H1 (cell line): ENCODE measurements around the gene APOL4. TPM values are rescaled to one million over a fixed set of nuclear protein-coding genes. Genes with fewer than 3 reads are reported as not detected.

Source experiments
- CTCF ChIA-PET: fragments of 300-600 bp; sonication (Branson Sonifier 250); formaldehyde crosslinking; loops from one replicate; lab custom pipeline; 2021; ENCODE audit not compliant: partially characterized antibody; lab: Charles Lee
- POLR2A ChIA-PET: fragments of 300-600 bp; sonication (Branson Sonifier 250); formaldehyde crosslinking; loops from one replicate; lab custom pipeline; 2021; ENCODE audit warnings: inconsistent platforms; ENCODE audit not compliant: partially characterized antibody; lab: Charles Lee
- DNase-seq, 2 experiments: peaks; one replicate each; pipeline versions ENCODE4 v3.0.0 to v3.0.0-alpha.2; 2010 to 2022; ENCODE audit warnings: low spot score in 2 of 2, low read depth in 1 of 2, mixed read lengths in 1 of 2
- FAIRE-seq: peaks from 2 replicates; lab custom pipeline; 2011; peaks lifted over from hg19 to GRCh38; lab: Jason Lieb, UNC
- H2AFZ ChIP-seq: 2 replicates; pipeline ENCODE4 v1.8.1; 2012; ENCODE audit warnings: low read length, inconsistent platforms
- H2AK5ac ChIP-seq: 2 replicates; pipeline ENCODE4 v1.6.1; 2013; ENCODE audit warnings: low read depth, low read length
- H2BK120ac ChIP-seq: replicated peaks from 2 replicates; pipeline ENCODE3; 2013; ENCODE audit warnings: low read depth, low read length, inconsistent platforms
- H2BK12ac ChIP-seq: 2 replicates; pipeline ENCODE4 v1.6.1; 2013; ENCODE audit warnings: low read depth, low read length
- H2BK15ac ChIP-seq: 2 replicates; pipeline ENCODE4 v1.6.1; 2013; ENCODE audit warnings: low read length
- H2BK20ac ChIP-seq: 2 replicates; pipeline ENCODE4 v1.6.1; 2013; ENCODE audit warnings: low read length
- H2BK5ac ChIP-seq: 2 replicates; pipeline ENCODE4 v1.6.1; 2013; ENCODE audit warnings: low read depth, low read length
- H3K14ac ChIP-seq: 2 replicates; pipeline ENCODE4 v1.6.1; 2013; ENCODE audit warnings: inconsistent platforms; ENCODE audit not compliant: insufficient read length
- H3K18ac ChIP-seq: 2 replicates; pipeline ENCODE4 v1.6.1; 2013; ENCODE audit warnings: low read length; ENCODE audit errors: extremely low read depth
- H3K23ac ChIP-seq: 2 replicates; pipeline ENCODE4 v1.6.1; 2013; ENCODE audit warnings: inconsistent platforms; ENCODE audit not compliant: insufficient read length
- H3K23me2 ChIP-seq: 2 replicates; pipeline ENCODE4 v1.6.1; 2013; ENCODE audit warnings: low read depth, low read length
- H3K27ac ChIP-seq: 2 replicates; pipeline ENCODE4 v1.6.1; 2011; ENCODE audit warnings: low read depth, low read length, inconsistent platforms
- H3K27me3 ChIP-seq, 4 experiments: replicated peaks in 1 of 4; 1 replicate in 1 of 4; 2 replicates in 3 of 4; pipeline versions ENCODE4 v1.6.1 to v1.8.1; 2011 to 2013; ENCODE audit warnings: low read length in 3 of 4, mild to moderate bottlenecking in 3 of 4, inconsistent platforms in 2 of 4, mixed read lengths in 2 of 4, moderate library complexity in 1 of 4; ENCODE audit not compliant: control insufficient read depth in 3 of 4, insufficient read depth in 3 of 4; ENCODE audit errors: extremely low read depth in 1 of 4
- H3K36me3 ChIP-seq, 4 experiments: 2 replicates each; pipeline versions ENCODE4 v1.6.1 to v1.8.1; 2011 to 2013; ENCODE audit warnings: mild to moderate bottlenecking in 4 of 4, low read length in 3 of 4, moderate library complexity in 2 of 4, control low read depth in 1 of 4, inconsistent platforms in 1 of 4; ENCODE audit not compliant: insufficient read depth in 4 of 4, control insufficient read depth in 2 of 4
- H3K4ac ChIP-seq: replicated peaks from 2 replicates; pipeline ENCODE3; 2013; ENCODE audit warnings: low read length, low read depth, mixed read lengths, inconsistent platforms; ENCODE audit not compliant: insufficient read length
- H3K4me1 ChIP-seq, 4 experiments: replicated peaks in 1 of 4; 1 replicate in 1 of 4; 2 replicates in 3 of 4; pipeline versions ENCODE4 v1.6.1 to v1.8.1; 2011 to 2013; ENCODE audit warnings: low read length in 3 of 4, inconsistent platforms in 2 of 4, mixed read lengths in 1 of 4; ENCODE audit not compliant: insufficient read depth in 4 of 4, control insufficient read depth in 3 of 4
- H3K4me2 ChIP-seq, 2 experiments: 2 replicates each; pipeline versions ENCODE4 v1.6.1 to v1.8.1; 2011 to 2013; ENCODE audit warnings: low read depth in 2 of 2, low read length in 2 of 2, control low read depth in 1 of 2, inconsistent platforms in 1 of 2, mild to moderate bottlenecking in 1 of 2; ENCODE audit not compliant: insufficient read depth in 1 of 2
- H3K4me3 ChIP-seq, 4 experiments: fragments of 200-600, 300-600 bp in 1 of 4; sonication (generic), shearing (Covaris generic), sonication (Bioruptor Twin) in 1 of 4; 2 replicates each; pipeline versions ENCODE4 v1.5.1 to v1.8.1; 2011 to 2016; ENCODE audit warnings: low read length in 4 of 4, low read depth in 3 of 4, control low read depth in 2 of 4, inconsistent platforms in 2 of 4, mild to moderate bottlenecking in 2 of 4, mixed read lengths in 1 of 4, moderate library complexity in 1 of 4; ENCODE audit not compliant: insufficient read depth in 2 of 4; ENCODE audit errors: extremely low read depth in 1 of 4
- H3K56ac ChIP-seq: replicated peaks from 2 replicates; pipeline ENCODE3; 2013; ENCODE audit warnings: low read depth, mild to moderate bottlenecking, mixed read lengths, low read length, inconsistent platforms; ENCODE audit not compliant: insufficient read length
- H3K79me1 ChIP-seq: 2 replicates; pipeline ENCODE4 v1.6.1; 2013; ENCODE audit warnings: low read depth, low read length, control low read depth
- H3K79me2 ChIP-seq, 2 experiments: 2 replicates each; pipeline versions ENCODE4 v1.6.1 to v1.8.1; 2012 to 2013; ENCODE audit warnings: low read length in 2 of 2, mild to moderate bottlenecking in 2 of 2, inconsistent platforms in 1 of 2; ENCODE audit not compliant: insufficient read depth in 2 of 2, control insufficient read depth in 1 of 2
- H3K9ac ChIP-seq, 4 experiments: replicated peaks in 1 of 4; 1 replicate in 1 of 4; 2 replicates in 3 of 4; pipeline versions ENCODE4 v1.6.1 to v1.8.1; 2011 to 2013; ENCODE audit warnings: low read depth in 3 of 4, low read length in 3 of 4, control low read depth in 2 of 4, mild to moderate bottlenecking in 2 of 4, moderate library complexity in 2 of 4, inconsistent platforms in 1 of 4; ENCODE audit errors: extremely low read depth in 1 of 4
- H3K9me3 ChIP-seq, 2 experiments: 2 replicates each; pipeline versions ENCODE4 v1.6.1 to v1.8.1; 2012 to 2013; ENCODE audit warnings: mild to moderate bottlenecking in 2 of 2, moderate library complexity in 2 of 2, control low read depth in 1 of 2, inconsistent platforms in 1 of 2, low read depth in 1 of 2, low read length in 1 of 2, mixed read lengths in 1 of 2; ENCODE audit not compliant: insufficient read depth in 2 of 2
- H4K20me1 ChIP-seq, 2 experiments: replicated peaks in 1 of 2; 2 replicates each; pipeline versions ENCODE3 to v1.8.1; 2011 to 2013; ENCODE audit warnings: inconsistent platforms in 2 of 2, low read length in 2 of 2, mild to moderate bottlenecking in 1 of 2; ENCODE audit not compliant: insufficient read depth in 2 of 2, control insufficient read depth in 1 of 2
- H4K5ac ChIP-seq: 2 replicates; pipeline ENCODE4 v1.6.1; 2013; ENCODE audit warnings: low read length, low read depth, mixed read lengths, inconsistent platforms; ENCODE audit not compliant: insufficient read length
- H4K8ac ChIP-seq: 2 replicates; pipeline ENCODE4 v1.8.0; 2013; ENCODE audit warnings: mild to moderate bottlenecking, moderate library complexity, low read length, inconsistent platforms; ENCODE audit not compliant: insufficient read depth; ENCODE audit errors: extremely low read depth
- H4K91ac ChIP-seq: replicated peaks from 2 replicates; pipeline ENCODE3; 2013; ENCODE audit warnings: low read length, mixed read lengths, inconsistent platforms; ENCODE audit not compliant: insufficient read length
- BRCA1 ChIP-seq: IDR thresholded peaks from 2 replicates; pipeline ENCODE4 v1.6.1; 2012; ENCODE audit warnings: low read depth, low read length, improper control_type of control experiment
- CTBP2 ChIP-seq: IDR thresholded peaks from 2 replicates; pipeline ENCODE4 v1.7.0; 2011; ENCODE audit warnings: borderline replicate concordance, mild to moderate bottlenecking, moderate library complexity, mixed read lengths, low read length; ENCODE audit not compliant: insufficient read depth, insufficient read length
- GTF2F1 ChIP-seq: IDR thresholded peaks from 2 replicates; pipeline ENCODE4 v1.6.1; 2012; ENCODE audit warnings: low read depth, low read length, improper control_type of control experiment, borderline replicate concordance
- KDM1A ChIP-seq: fragments of 200-600, 300-600 bp; sonication (generic); IDR thresholded peaks from 2 replicates; pipeline ENCODE4 v1.7.1; 2016; ENCODE audit warnings: mild to moderate bottlenecking, low read length, borderline replicate concordance
- RNF2 ChIP-seq: fragments of 200-900, 300-1000 bp; sonication (generic); IDR thresholded peaks from 2 replicates; pipeline ENCODE4 v1.7.1; 2016; ENCODE audit warnings: borderline replicate concordance, low read depth, mild to moderate bottlenecking, antibody characterized with exemption, low read length; ENCODE audit not compliant: poor library complexity, severe bottlenecking; ENCODE audit errors: missing control alignments
- WGBS, 2 experiments: shearing (Covaris generic) in 1 of 2; methylation state at CpG; one replicate each; pipeline versions ENCODE4 v1.1.6 to v1.1.7; 2013 to 2015; ENCODE audit warnings: low lambda C conversion rate in 2 of 2, mixed read lengths in 2 of 2, inconsistent platforms in 1 of 2, low coverage in 1 of 2, missing lambda C conversion rate in 1 of 2; ENCODE audit not compliant: insufficient replicate concordance in 2 of 2, insufficient coverage in 1 of 2, insufficient read length in 1 of 2; ENCODE audit errors: extremely low coverage in 1 of 2, missing lambda C conversion rate in 1 of 2; 5-methylcytosine and 5-hydroxymethylcytosine counted together
- polyA plus RNA-seq, 7 experiments: library from polyadenylated mRNA; depleted of rRNA in 3 of 7; stranded (reverse) in 5 of 7; unstranded in 2 of 7; fragments of >200 nt in 5 of 7; fragments of 200-250 nt in 2 of 7; gene quantifications; 1 replicate in 5 of 7; 2 replicates in 1 of 7; 4 replicates in 1 of 7; pipeline versions ENCODE4 v1.2.1 to v1.2.3, GENCODE V29; 2011 to 2013; ENCODE audit warnings: missing spikeins in 2 of 7, mixed read lengths in 2 of 7
- total RNA-seq: library from RNA; stranded (reverse); fragmentation: NEBNext Ultra II Directional; extraction: Animal tissue kit (Norgen Biotek cat#: 25700); gene quantifications from 2 replicates; pipeline ENCODE4 v1.2.1, GENCODE V29; 2021

APOL4 gene
- total and polyA plus RNA-seq, 2 of the 8 experiments (the other 6 are each of a cell fraction or from before 2014, with no cell fraction given), result 0.02 TPM; not detected in 1

GRCh38 chr22:36244522-36245391 is 43.1 kb upstream of the APOL4 start:
- TF ChIP-seq BRCA1 (no peak), CTBP2 (no peak), RNF2 (no peak), KDM1A (no peak), GTF2F1 (no peak)
- TF ChIP-seq, all 59 proteins: peak for 0
- Histone ChIP-seq H3K9me3 (peaks cover 3 to 7% of the 10 kb centered on the region in 2 experiments; a peak in 3 of 4 replicates), H3K79me2 (no peaks in the 10 kb centered on the region), H3K27me3 (no peaks in the 10 kb centered on the region), H4K5ac (no peak overlapping the region), H3K56ac (no peak overlapping the region), H3K23me2 (no peaks in the 10 kb centered on the region), H2AFZ (no peak overlapping the region), H3K27ac (no peak overlapping the region), H3K18ac (no peak overlapping the region), H4K91ac (no peak overlapping the region), H3K36me3 (no peaks in the 10 kb centered on the region), H4K20me1 (no peaks in the 10 kb centered on the region), H2BK20ac (no peak overlapping the region), H4K8ac (no peak overlapping the region), H3K9ac (no peak overlapping the region), H3K4me1 (peaks cover 0 to 2% (median 2%) of the 10 kb centered on the region in 4 experiments; a peak in 4 of 7 replicates), H2BK15ac (no peak overlapping the region), H3K4ac (no peak overlapping the region), H2AK5ac (no peak overlapping the region), H3K14ac (no peak overlapping the region), H3K23ac (no peak overlapping the region), H3K4me3 (no peak overlapping the region), H2BK5ac (no peak overlapping the region), H3K4me2 (no peak overlapping the region), H2BK120ac (no peak overlapping the region), H3K79me1 (no peaks in the 10 kb centered on the region), H2BK12ac (no peak overlapping the region)
- ChIA-PET CTCF (interaction anchor here (0.8 to 3.1 kb wide), 6 partner anchors 9 to 50 kb away, joined by 3 to 11 read pairs (median 6); partner anchors contain the start of gene APOL1), POLR2A (interaction anchor here (1.4 kb wide), 1 partner anchor 59 kb away, joined by 3 read pairs; no protein-coding TSS in a partner anchor)
- FAIRE-seq, result no peak
- DNase-seq, result no peak
- WGBS, 2 experiments, result 95% methylated on average over 5 of the region's 5 CpGs; no CpG with 5 or more reads in 1 of the 2 experiments
